B cell (primary cell): ENCODE data around the gene PIK3IP1.

Source experiments
- EZH2 ChIP-seq: IDR thresholded peaks from 2 replicates; pipeline ENCODE4 v1.6.1; 2012; ENCODE audit warnings: borderline replicate concordance, low read depth, mild to moderate bottlenecking, moderate library complexity, low read length; ENCODE audit not compliant: insufficient read depth, poor library complexity, severe bottlenecking
- TF ChIP-seq, protein P1 (sequence below): fragments of 200-600 bp; IDR thresholded peaks from one replicate; pipeline ENCODE4 v1.8.0; 2022; ENCODE audit warnings: antibody characterized with exemption, mild to moderate bottlenecking

DNA sequence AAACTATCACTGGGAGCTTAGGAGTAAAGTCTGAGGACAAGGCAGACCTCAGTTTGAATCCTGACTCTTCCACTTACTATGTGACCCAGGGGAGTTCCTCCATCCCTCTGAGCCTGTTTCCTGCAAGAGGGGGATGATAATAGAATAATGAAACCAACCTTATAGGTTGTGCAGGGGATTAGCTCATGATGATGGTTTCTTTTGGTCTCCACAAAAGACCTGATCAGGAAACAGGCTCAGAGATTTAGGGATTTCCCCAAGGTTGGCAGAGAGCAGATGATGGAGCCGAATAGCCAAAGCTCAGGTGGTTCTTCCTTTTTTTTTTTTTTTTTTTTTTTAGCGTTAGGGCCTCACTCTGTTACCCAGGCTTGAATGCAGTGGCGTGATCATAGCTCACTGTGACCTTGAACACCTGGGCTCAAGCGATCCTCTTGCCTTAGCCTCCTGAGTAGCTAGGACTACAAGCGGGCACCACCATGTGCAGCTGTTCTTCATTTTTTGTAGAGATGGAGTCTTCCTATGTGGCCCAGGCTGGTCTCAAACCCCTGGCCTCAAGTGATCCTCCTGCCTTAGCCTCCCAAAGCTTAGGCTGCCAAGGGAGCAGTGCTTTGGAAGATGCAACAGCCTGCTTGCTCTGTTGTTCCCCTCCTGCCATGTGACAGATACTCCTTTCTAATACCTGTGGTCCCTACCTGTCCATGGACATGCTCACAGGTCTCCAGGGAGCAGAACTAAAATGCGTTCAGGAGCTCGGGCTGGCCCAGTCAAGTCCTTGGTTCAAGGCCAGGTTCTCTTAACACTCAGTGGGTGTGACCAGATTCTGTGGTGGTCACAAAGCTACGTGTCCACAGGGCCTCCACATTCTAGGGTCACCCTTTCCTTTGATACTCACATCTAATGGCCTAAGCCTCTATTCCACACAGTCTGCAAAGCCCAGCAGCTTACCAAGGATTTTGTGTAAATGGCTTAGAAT, 31.6 kb upstream of the PIK3IP1 start:
- TF ChIP-seq, protein P1, sequence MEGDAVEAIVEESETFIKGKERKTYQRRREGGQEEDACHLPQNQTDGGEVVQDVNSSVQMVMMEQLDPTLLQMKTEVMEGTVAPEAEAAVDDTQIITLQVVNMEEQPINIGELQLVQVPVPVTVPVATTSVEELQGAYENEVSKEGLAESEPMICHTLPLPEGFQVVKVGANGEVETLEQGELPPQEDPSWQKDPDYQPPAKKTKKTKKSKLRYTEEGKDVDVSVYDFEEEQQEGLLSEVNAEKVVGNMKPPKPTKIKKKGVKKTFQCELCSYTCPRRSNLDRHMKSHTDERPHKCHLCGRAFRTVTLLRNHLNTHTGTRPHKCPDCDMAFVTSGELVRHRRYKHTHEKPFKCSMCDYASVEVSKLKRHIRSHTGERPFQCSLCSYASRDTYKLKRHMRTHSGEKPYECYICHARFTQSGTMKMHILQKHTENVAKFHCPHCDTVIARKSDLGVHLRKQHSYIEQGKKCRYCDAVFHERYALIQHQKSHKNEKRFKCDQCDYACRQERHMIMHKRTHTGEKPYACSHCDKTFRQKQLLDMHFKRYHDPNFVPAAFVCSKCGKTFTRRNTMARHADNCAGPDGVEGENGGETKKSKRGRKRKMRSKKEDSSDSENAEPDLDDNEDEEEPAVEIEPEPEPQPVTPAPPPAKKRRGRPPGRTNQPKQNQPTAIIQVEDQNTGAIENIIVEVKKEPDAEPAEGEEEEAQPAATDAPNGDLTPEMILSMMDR: no peak
- no peak for TF ChIP-seq EZH2
